Measurements from ENCODE around the gene TMEM91.

DNA sequence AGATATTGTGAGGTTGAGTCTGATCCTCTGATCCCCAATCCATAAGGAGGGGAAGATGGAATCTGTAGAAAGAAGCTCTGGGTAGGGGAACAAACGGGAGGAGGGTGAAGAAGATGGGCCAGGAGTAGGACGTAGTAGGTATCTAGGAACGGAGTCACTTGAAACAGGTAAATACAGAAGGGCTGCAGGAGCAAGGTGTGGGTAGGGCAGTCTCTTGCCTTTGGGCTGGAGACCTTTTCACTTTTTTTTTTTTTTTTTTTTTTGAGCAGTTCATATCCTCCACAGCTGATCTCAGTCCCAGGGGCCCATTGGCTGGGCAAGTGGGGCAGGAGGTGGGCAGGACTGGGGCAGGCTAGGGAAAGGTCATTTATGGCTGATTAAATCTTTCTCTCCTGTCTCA, 22.8 kb downstream of the TMEM91 start:
- TF ChIP-seq POLR2A (IDR thresholded peaks at IDR 0.05) (no peak), POLR2AphosphoS5 (IDR thresholded peaks at IDR 0.05) (no peak), EP300 (IDR thresholded peaks at IDR 0.05) (no peak)
- TF ChIP-seq, protein P1, sequence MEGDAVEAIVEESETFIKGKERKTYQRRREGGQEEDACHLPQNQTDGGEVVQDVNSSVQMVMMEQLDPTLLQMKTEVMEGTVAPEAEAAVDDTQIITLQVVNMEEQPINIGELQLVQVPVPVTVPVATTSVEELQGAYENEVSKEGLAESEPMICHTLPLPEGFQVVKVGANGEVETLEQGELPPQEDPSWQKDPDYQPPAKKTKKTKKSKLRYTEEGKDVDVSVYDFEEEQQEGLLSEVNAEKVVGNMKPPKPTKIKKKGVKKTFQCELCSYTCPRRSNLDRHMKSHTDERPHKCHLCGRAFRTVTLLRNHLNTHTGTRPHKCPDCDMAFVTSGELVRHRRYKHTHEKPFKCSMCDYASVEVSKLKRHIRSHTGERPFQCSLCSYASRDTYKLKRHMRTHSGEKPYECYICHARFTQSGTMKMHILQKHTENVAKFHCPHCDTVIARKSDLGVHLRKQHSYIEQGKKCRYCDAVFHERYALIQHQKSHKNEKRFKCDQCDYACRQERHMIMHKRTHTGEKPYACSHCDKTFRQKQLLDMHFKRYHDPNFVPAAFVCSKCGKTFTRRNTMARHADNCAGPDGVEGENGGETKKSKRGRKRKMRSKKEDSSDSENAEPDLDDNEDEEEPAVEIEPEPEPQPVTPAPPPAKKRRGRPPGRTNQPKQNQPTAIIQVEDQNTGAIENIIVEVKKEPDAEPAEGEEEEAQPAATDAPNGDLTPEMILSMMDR (IDR thresholded peaks at IDR 0.05) = no peak

All from sigmoid colon (tissue), 4 donors.